ENCODE data around the gene FBXL17.

DNA sequence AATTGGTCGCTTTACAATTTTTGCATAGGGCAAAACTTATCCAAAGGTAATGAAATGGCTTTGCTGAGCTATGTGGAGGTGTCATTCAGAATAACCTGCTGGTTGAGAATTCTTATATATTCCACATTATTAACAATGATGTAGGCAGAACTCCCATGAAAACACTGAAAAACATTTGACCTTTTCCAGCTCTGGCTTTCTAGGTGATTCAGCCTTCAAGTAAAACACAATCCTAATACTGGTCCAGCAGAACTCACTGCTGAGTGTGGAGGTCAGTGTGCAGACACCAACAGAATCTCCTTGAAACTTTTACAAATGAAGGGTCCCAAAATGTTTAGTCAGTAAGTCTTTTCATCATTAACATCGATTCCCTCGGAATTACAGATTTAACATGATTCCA, 549.2 kb downstream of the FBXL17 start:
- TF ChIP-seq, protein P1, sequence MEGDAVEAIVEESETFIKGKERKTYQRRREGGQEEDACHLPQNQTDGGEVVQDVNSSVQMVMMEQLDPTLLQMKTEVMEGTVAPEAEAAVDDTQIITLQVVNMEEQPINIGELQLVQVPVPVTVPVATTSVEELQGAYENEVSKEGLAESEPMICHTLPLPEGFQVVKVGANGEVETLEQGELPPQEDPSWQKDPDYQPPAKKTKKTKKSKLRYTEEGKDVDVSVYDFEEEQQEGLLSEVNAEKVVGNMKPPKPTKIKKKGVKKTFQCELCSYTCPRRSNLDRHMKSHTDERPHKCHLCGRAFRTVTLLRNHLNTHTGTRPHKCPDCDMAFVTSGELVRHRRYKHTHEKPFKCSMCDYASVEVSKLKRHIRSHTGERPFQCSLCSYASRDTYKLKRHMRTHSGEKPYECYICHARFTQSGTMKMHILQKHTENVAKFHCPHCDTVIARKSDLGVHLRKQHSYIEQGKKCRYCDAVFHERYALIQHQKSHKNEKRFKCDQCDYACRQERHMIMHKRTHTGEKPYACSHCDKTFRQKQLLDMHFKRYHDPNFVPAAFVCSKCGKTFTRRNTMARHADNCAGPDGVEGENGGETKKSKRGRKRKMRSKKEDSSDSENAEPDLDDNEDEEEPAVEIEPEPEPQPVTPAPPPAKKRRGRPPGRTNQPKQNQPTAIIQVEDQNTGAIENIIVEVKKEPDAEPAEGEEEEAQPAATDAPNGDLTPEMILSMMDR (IDR thresholded peaks at IDR 0.05; ENCODE audit: insufficient read depth, low read length, poor library complexity, severe bottlenecking), result no peak
- TF ChIP-seq EZH2phosphoT487 (conservative IDR thresholded peaks at IDR 0.05; ENCODE audit: low read length), result no peak

All from SU-DHL-6 (cell line).